NOMO-1 treated with dmso at 0.1 percent for 144 hours (cell line): ENCODE data around the gene KATNAL1.

Experiments
- DNase-seq: peaks from one replicate; lab custom pipeline; 2025; ENCODE audit not compliant: unreplicated experiment; lab: John Stamatoyannopoulos, UW

KATNAL1 gene

GRCh38 chr13:30307194-30307970, at the start of gene KATNAL1:
KATNAL1 (minus strand) TSS chr13:30307551; CDS start chr13:30283777, 23,774 bp downstream.
- DNase-seq: peak; percentile 64

GRCh38 chr13:30355839-30356238, 48.5 kb upstream of the KATNAL1 start:
- DNase-seq: no peak

- DNase-seq: no peak
These were observed 48.0 kb upstream of the KATNAL1 start for GRCh38 chr13:30355384-30355699.

GRCh38 chr13:30354493-30355383, 47.4 kb upstream of the KATNAL1 start:
- DNase-seq: no peak

- DNase-seq: no peak
These were observed 46.3 kb upstream of the KATNAL1 start for GRCh38 chr13:30353471-30354215.

GRCh38 chr13:30353060-30353459, 45.7 kb upstream of the KATNAL1 start:
- no peak for DNase-seq

- no peak for DNase-seq
These were observed 44.8 kb upstream of the KATNAL1 start for GRCh38 chr13:30352121-30352520.

GRCh38 chr13:30346789-30347167, 39.4 kb upstream of the KATNAL1 start:
- no peak for DNase-seq

GRCh38 chr13:30346153-30346788, 38.9 kb upstream of the KATNAL1 start:
- DNase-seq: peak; percentile 15

- no peak for DNase-seq
These were observed 38.2 kb upstream of the KATNAL1 start for GRCh38 chr13:30345426-30346100.

- DNase-seq: no peak
These were observed 34.6 kb upstream of the KATNAL1 start for GRCh38 chr13:30341815-30342570.

- peak; percentile 71 for DNase-seq
These were observed 33.2 kb upstream of the KATNAL1 start for GRCh38 chr13:30340331-30341250.

GRCh38 chr13:30339738-30340330, 32.5 kb upstream of the KATNAL1 start:
- no peak for DNase-seq

- no peak for DNase-seq
These were observed 31.6 kb upstream of the KATNAL1 start for GRCh38 chr13:30338952-30339351.

- no peak for DNase-seq
These were observed 31.0 kb upstream of the KATNAL1 start for GRCh38 chr13:30338331-30338851.

GRCh38 chr13:30337061-30337610, 29.8 kb upstream of the KATNAL1 start:
- DNase-seq: no peak

- no peak for DNase-seq
These were observed 27.5 kb upstream of the KATNAL1 start for GRCh38 chr13:30334663-30335386.
